ENCODE measurements around the gene MRPL53. TPM values are rescaled to one million over a fixed set of nuclear protein-coding genes. Genes with fewer than 3 reads are reported as not detected.

MRPL53 gene
- total and polyA plus RNA-seq, 2 of the 8 experiments (the other 6 are each of a cell fraction or from before 2014, with no cell fraction given) = 36.6 to 46.3 TPM

GRCh38 chr2:74496997-74497776 is 24.7 kb upstream of the MRPL53 start (continued):
- TF ChIP-seq CEBPB (IDR thresholded peaks at IDR 0.05; ENCODE audit: low read depth, low read length) = no peak
- TF ChIP-seq YY1 (IDR thresholded peaks at IDR 0.05; ENCODE audit: low read depth, low read length) = no peak
- TF ChIP-seq SIX5 (IDR thresholded peaks at IDR 0.05; ENCODE audit: low read depth, low read length) = no peak
- TF ChIP-seq SRF (IDR thresholded peaks at IDR 0.05; ENCODE audit: low read depth, low read length) = no peak
- no peak for TF ChIP-seq CHD1 (IDR thresholded peaks at IDR 0.05; ENCODE audit: low read depth, low read length)
- TF ChIP-seq GABPA (IDR thresholded peaks at IDR 0.05; ENCODE audit: borderline replicate concordance, insufficient read depth, low read length) = no peak
